Measurements from ENCODE around the gene ING5. TPM values are rescaled to one million over a fixed set of nuclear protein-coding genes. Genes with fewer than 3 reads are reported as not detected.

Gene ING5
- total RNA-seq, 1 donor from 2014 or later: 41.5 TPM

DNA sequence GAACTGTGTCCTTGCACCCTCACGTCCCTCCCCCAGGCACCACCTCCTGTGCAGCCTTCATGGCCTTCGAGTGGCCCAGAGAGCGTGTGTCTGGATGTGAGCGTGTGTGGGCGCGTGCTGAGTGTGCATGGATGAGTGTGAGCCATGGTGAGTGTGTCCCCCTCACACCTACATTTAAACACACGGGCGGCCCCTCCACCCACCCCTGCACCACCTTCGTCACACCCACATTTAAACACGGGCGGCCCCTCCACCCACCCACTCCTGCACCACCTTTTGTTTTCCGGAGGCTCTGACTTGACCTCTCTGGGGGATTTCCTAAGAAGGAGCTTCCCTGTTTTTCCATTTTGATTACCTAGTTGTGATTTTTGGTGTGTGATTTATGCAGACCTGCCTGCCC, 33.0 kb upstream of the ING5 start:
- no peak for DNase-seq (ENCODE audit: extremely low spot score in 2 of 2)
- Histone ChIP-seq H3K9me3 (no peaks in the 10 kb centered on the region), H3K27me3 (no peaks in the 10 kb centered on the region), H3K4me1 (no peaks in the 10 kb centered on the region), H3K27ac (no peak overlapping the region), H3K36me3 (peaks cover 0 to 63% of the 10 kb centered on the region in 2 donors), H3K4me3 (no peak overlapping the region)
- intact Hi-C loops (cut with DNase I): no loop called here
- TF ChIP-seq POLR2A (IDR thresholded peaks at IDR 0.05): no peak
- TF ChIP-seq, protein P1, sequence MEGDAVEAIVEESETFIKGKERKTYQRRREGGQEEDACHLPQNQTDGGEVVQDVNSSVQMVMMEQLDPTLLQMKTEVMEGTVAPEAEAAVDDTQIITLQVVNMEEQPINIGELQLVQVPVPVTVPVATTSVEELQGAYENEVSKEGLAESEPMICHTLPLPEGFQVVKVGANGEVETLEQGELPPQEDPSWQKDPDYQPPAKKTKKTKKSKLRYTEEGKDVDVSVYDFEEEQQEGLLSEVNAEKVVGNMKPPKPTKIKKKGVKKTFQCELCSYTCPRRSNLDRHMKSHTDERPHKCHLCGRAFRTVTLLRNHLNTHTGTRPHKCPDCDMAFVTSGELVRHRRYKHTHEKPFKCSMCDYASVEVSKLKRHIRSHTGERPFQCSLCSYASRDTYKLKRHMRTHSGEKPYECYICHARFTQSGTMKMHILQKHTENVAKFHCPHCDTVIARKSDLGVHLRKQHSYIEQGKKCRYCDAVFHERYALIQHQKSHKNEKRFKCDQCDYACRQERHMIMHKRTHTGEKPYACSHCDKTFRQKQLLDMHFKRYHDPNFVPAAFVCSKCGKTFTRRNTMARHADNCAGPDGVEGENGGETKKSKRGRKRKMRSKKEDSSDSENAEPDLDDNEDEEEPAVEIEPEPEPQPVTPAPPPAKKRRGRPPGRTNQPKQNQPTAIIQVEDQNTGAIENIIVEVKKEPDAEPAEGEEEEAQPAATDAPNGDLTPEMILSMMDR (IDR thresholded peaks at IDR 0.05): no peak
- TF ChIP-seq POLR2AphosphoS5 (IDR thresholded peaks at IDR 0.05; ENCODE audit: insufficient read depth in 1 of 2, low read depth in 1 of 2): no peak

DNA sequence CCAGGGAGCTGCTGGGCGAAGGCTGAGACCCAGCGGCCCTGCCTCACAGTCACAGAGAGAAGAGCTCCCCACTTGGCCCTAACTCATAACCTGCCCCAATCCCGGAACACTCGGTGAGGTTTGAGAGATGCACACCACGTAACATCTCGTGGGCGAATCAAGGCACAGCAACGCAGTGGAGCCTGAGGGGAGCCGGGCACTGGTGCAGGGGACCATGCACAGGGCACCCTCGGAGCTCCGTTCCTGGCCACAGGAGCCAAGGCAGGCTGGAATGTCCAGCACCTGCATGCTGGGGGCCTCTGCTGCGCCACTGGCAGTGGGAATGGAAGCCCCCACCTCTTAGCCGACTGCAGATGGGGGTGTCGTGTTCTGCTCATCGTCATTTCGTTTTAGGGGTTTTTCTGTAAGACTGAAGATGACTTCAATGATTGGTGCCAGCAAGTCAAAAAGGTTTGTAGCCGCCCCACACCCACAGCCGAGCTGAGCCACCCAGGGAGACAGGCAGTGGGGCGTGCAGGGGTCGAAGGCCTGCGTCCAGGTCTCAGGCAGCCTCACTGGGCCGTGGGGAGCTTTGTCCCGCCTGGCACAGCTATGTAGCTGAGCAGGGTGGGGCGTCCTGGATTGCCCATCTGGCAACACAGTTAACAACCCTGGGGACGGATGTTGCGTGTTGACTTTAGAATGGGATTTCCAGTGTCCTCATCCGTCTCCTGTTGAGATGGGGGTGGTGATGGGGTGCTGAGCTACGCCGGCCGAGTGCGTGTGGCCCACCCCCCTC, 31.3 kb upstream of the ING5 start:
- Histone ChIP-seq H3K4me3 (no peak overlapping the region), H3K9me3 (no peaks in the 10 kb centered on the region), H3K4me1 (no peaks in the 10 kb centered on the region), H3K27ac (no peak overlapping the region), H3K27me3 (no peaks in the 10 kb centered on the region), H3K36me3 (peaks cover 0 to 63% of the 10 kb centered on the region in 2 donors)
- intact Hi-C loops (cut with DNase I): no loop called here
- no peak for DNase-seq (ENCODE audit: extremely low spot score in 2 of 2)
- no peak for TF ChIP-seq POLR2A (IDR thresholded peaks at IDR 0.05)
- TF ChIP-seq, protein P1 (IDR thresholded peaks at IDR 0.05): no peak
- TF ChIP-seq POLR2AphosphoS5 (IDR thresholded peaks at IDR 0.05; ENCODE audit: insufficient read depth in 1 of 2, low read depth in 1 of 2): no peak

DNA sequence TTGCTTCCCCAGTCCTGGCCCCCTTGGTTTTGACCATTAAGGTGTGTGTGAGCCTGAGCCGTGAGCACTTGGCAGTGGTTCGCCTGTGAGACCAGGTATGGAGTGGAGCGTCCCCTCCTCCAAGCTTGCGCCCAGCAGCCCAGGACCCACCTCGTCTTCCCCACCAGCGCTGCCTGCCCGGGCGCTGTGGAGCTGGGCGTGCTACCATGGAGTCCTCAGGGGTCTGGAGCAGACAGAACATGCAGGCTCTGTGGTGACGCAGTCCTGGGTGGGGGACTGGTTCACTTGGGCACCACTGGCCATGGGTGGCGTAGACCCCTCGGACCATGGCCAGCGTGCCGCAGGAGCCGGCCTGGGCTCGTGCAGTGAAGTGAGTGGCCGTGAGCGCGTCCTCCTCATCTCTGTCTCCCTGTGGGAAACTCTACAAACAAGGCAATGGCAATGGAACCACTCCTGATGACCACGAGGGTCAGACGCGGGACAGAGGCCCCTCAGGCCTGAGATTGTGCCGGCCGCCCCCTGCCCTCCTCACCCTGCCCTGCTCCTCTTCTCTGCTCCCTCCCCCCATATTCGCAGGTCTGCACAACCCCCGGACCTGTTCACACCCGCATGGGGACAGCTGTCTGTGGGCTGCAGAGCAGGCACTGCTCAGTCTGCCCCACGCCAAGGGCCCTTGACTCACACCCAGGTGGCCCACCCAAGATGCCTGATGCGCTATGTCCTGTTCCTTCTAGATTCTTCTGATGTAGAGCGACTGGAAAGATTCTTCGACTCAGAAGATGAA, 30.2 kb upstream of the ING5 start:
- Histone ChIP-seq H3K27me3 (no peaks in the 10 kb centered on the region), H3K27ac (no peak overlapping the region), H3K36me3 (peaks cover 0 to 69% of the 10 kb centered on the region in 2 donors), H3K4me1 (no peaks in the 10 kb centered on the region), H3K9me3 (no peaks in the 10 kb centered on the region), H3K4me3 (no peak overlapping the region)
- TF ChIP-seq, protein P1 (IDR thresholded peaks at IDR 0.05): no peak
- TF ChIP-seq POLR2A (IDR thresholded peaks at IDR 0.05): no peak
- TF ChIP-seq POLR2AphosphoS5 (IDR thresholded peaks at IDR 0.05; ENCODE audit: insufficient read depth in 1 of 2, low read depth in 1 of 2): no peak
- no peak for DNase-seq (ENCODE audit: extremely low spot score in 2 of 2)
- intact Hi-C loops (cut with DNase I): no loop called here

DNA sequence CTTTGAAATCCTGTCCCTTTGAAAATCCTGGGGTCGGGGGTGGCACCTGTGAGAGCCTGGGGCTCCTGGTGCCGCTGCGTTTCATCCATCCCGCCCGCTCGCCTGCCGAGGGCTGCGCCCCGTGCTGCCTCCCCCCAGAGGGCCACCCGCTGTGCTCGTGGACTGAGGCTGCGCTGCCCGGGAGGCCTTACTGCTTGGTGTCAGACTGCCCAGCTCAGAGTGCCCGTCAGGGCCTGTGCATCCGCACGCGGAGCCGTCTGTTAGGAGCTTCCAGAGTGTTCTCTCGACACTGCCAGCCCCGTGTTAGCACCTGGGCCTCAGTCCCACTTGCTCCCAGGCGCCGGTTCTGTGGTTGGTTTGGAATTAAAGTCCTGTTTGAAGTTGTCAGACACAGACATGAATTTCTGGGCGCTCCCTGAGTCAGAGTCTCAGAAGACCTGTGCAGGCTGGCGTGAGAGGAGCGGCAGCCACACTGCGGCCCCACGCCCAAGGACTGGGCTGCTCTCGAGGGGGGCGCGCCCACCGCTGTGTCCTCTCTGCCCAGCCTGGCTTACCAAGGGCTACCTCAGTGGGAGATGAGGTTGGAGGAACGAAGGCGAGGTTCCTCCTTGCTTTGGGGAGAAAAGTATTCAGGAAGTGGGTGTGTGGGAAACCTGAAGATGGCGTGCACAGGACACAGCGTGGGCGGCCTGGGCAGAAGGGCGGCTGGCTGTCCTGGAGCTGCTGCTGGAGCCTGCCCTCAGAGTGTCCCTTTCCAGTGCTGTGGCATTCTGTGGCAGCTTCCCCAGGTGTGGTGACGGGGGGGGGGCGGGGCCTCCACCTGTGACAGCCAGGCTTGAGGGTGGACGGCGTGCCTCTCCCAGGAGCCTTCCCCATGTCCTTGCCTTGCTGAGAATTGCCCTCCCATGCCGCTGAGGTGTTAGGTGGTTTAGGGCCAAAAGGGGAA, 29.3 kb upstream of the ING5 start:
- Histone ChIP-seq H3K4me1 (no peaks in the 10 kb centered on the region), H3K4me3 (no peak overlapping the region), H3K27me3 (no peaks in the 10 kb centered on the region), H3K9me3 (no peaks in the 10 kb centered on the region), H3K36me3 (peaks cover 0 to 69% of the 10 kb centered on the region in 2 donors), H3K27ac (no peak overlapping the region)
- intact Hi-C loops (cut with DNase I): no loop called here
- TF ChIP-seq, protein P1 (IDR thresholded peaks at IDR 0.05): no peak
- TF ChIP-seq POLR2A (IDR thresholded peaks at IDR 0.05) (no peak), POLR2AphosphoS5 (IDR thresholded peaks at IDR 0.05; ENCODE audit: insufficient read depth in 1 of 2, low read depth in 1 of 2) (no peak)
- DNase-seq (ENCODE audit: extremely low spot score in 2 of 2): no peak

All from vagina (tissue), 2 donors.